GM12891 (cell line): ENCODE measurements around the gene TUBB6.

Experiments
- POLR2A ChIP-seq: IDR thresholded peaks from 2 replicates; pipeline ENCODE4 v1.6.1; 2011; ENCODE audit warnings: low read depth, low read length, control low read depth
- POLR2AphosphoS5 ChIP-seq: IDR thresholded peaks from 2 replicates; pipeline ENCODE4 v1.6.1; 2011; ENCODE audit warnings: low read depth, low read length, control low read depth
- POU2F2 ChIP-seq: IDR thresholded peaks from 2 replicates; pipeline ENCODE4 v1.6.1; 2011; ENCODE audit warnings: low read depth, mild to moderate bottlenecking, control low read depth, low read length, moderate library complexity
- TAF1 ChIP-seq: IDR thresholded peaks from 2 replicates; pipeline ENCODE4 v1.6.1; 2011; ENCODE audit warnings: low read depth, low read length, control low read depth

DNA sequence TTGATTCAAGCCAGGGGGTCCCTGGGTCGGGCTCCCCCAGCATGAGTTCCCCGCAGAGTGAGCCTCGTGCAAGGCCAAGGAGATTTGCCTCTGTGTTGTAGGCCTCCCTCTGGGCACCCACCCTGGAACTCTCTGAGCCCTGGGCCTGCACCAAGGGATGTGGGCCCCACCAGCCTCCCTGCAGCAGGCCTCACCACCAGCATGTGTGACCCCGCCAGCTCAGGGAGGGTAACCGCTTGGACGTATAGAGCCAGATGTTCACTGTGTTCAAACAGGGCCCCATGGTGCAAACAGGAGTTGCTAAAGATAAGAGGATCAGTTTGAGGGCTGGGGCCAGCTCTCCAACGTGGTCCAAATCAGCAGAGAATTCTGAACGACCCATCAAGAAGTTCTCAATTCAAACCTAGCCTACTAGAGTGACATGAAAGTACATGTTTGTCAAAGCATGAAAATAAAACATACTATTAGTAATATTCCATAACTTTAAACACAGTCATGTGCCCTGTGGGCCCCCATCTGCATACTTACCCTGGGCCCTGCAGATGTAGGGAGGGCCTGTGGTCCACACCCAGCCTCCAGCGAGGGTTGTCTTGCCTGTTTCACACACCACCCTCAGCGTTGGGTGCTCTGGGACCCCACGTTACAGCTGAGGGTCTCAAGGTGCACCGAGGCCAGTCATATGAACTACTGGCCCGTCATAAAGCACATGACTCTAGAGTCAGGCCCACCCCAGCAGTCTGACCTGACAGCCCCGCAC lies 5.5 kb upstream of the TUBB6 start:
- TF ChIP-seq POLR2AphosphoS5 (no peak), POLR2A (no peak), TAF1 (no peak), POU2F2 (no peak)
